ENCODE measurements around the gene COQ8A.

COQ8A gene

DNA sequence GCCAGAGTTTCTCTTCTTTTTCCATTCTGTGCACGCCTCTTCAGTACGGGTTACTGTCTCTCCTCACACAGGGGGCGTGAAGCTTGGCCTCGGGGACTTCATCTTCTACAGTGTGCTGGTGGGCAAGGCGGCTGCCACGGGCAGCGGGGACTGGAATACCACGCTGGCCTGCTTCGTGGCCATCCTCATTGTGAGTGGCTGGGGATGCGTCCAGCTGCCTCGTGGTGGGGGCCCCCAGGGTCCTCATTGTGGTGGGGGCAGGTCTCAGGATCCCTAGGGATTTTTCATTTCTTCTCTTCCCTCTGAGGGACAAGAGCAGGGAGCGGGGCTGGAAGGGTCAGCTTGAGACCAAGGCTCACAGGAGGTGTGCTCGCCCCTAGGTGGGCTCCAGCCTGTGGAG lies 46.2 kb upstream of the COQ8A start:
- intact Hi-C loops (cut with DNase I; ENCODE audit: low total_unique reads) = no loop called here
- TF ChIP-seq, protein P1, sequence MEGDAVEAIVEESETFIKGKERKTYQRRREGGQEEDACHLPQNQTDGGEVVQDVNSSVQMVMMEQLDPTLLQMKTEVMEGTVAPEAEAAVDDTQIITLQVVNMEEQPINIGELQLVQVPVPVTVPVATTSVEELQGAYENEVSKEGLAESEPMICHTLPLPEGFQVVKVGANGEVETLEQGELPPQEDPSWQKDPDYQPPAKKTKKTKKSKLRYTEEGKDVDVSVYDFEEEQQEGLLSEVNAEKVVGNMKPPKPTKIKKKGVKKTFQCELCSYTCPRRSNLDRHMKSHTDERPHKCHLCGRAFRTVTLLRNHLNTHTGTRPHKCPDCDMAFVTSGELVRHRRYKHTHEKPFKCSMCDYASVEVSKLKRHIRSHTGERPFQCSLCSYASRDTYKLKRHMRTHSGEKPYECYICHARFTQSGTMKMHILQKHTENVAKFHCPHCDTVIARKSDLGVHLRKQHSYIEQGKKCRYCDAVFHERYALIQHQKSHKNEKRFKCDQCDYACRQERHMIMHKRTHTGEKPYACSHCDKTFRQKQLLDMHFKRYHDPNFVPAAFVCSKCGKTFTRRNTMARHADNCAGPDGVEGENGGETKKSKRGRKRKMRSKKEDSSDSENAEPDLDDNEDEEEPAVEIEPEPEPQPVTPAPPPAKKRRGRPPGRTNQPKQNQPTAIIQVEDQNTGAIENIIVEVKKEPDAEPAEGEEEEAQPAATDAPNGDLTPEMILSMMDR (IDR thresholded peaks at IDR 0.05) = no peak
- H3K27me3 ChIP-seq = no peaks in the 10 kb centered on the region
- H3K36me3 ChIP-seq = peaks cover 59 to 100% (median 69%) of the 10 kb centered on the region in 3 donors
- H3K9me3 ChIP-seq = no peaks in the 10 kb centered on the region
- no peak overlapping the region for H3K4me3 ChIP-seq
- no peaks in the 10 kb centered on the region for H3K4me1 ChIP-seq
- DNase-seq = peak in 1 of 2 donors; percentile 39
- no peak overlapping the region for H3K27ac ChIP-seq

- Histone ChIP-seq H3K36me3 (peaks cover 60 to 100% (median 69%) of the 10 kb centered on the region in 3 donors), H3K27me3 (no peaks in the 10 kb centered on the region), H3K9me3 (no peaks in the 10 kb centered on the region), H3K27ac (no peak overlapping the region), H3K4me3 (no peak overlapping the region), H3K4me1 (no peaks in the 10 kb centered on the region)
- no peak for DNase-seq
- TF ChIP-seq, protein P1 (IDR thresholded peaks at IDR 0.05) = no peak
- intact Hi-C loops (cut with DNase I; ENCODE audit: low total_unique reads) = no loop called here
These were observed 45.3 kb upstream of the COQ8A start for GRCh38 chr1:226894826-226895225.

DNA sequence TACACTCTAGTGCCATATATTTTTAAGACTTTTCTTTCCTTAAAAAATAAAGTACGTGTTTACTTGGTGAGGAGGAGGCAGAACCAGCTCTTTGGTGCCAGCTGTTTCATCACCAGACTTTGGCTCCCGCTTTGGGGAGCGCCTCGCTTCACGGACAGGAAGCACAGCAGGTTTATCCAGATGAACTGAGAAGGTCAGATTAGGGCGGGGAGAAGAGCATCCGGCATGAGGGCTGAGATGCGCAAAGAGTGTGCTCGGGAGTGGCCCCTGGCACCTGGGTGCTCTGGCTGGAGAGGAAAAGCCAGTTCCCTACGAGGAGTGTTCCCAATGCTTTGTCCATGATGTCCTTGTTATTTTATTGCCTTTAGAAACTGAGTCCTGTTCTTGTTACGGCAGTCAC lies 44.5 kb upstream of the COQ8A start:
- H3K27me3 ChIP-seq = no peaks in the 10 kb centered on the region

GRCh38 chr1:226898246-226898645 lies 41.8 kb upstream of the COQ8A start:
- Histone ChIP-seq H3K27ac (no peak overlapping the region), H3K4me1 (no peaks in the 10 kb centered on the region), H3K27me3 (no peaks in the 10 kb centered on the region), H3K9me3 (no peaks in the 10 kb centered on the region), H3K36me3 (peaks cover 40 to 86% (median 61%) of the 10 kb centered on the region in 3 donors), H3K4me3 (no peak overlapping the region)
- TF ChIP-seq, protein P1 (IDR thresholded peaks at IDR 0.05) = no peak
- intact Hi-C loops (cut with DNase I; ENCODE audit: low total_unique reads) = no loop called here
- no peak for DNase-seq

More for the DNA sequence above, 44.5 kb upstream of the COQ8A start:
- DNase-seq = no peak
- TF ChIP-seq, protein P1 (IDR thresholded peaks at IDR 0.05) = no peak
- Histone ChIP-seq H3K36me3 (peaks cover 59 to 100% (median 67%) of the 10 kb centered on the region in 3 donors), H3K4me1 (no peaks in the 10 kb centered on the region), H3K27ac (no peak overlapping the region), H3K9me3 (no peaks in the 10 kb centered on the region), H3K4me3 (no peak overlapping the region)
- intact Hi-C loops (cut with DNase I; ENCODE audit: low total_unique reads) = no loop called here

DNA sequence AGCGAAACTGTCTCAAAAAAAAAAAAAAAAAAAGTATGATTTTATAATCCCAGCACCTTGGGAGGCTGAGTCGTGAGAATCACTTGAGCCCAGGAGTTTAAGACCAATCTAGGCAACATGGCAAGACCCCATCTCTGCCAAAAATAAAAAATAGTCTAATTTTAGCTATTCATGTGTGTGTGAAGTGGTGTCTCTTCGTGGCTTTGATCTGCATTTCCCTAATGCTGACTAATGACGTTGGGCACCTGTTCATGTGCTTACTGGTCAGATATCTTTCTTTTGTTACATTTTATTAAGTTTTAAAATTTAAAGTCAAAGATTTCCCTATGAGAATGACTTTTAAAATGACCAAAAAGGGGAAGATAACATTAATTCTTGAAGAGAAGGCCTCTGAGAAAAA lies 38.7 kb upstream of the COQ8A start:
- no peak overlapping the region for H3K27ac ChIP-seq
- no peaks in the 10 kb centered on the region for H3K9me3 ChIP-seq
- peaks cover 0 to 10% (median 2%) of the 10 kb centered on the region in 4 donors for H3K4me1 ChIP-seq
- no peak for DNase-seq
- TF ChIP-seq, protein P1 (IDR thresholded peaks at IDR 0.05) = no peak
- intact Hi-C loops (cut with DNase I; ENCODE audit: low total_unique reads) = loop anchor here (10.0 kb wide), 1 partner anchor 543 kb away; no protein-coding TSS in a partner anchor
- peaks cover 18 to 54% (median 35%) of the 10 kb centered on the region in 3 donors for H3K36me3 ChIP-seq
- H3K27me3 ChIP-seq = no peaks in the 10 kb centered on the region
- no peak overlapping the region for H3K4me3 ChIP-seq

DNA sequence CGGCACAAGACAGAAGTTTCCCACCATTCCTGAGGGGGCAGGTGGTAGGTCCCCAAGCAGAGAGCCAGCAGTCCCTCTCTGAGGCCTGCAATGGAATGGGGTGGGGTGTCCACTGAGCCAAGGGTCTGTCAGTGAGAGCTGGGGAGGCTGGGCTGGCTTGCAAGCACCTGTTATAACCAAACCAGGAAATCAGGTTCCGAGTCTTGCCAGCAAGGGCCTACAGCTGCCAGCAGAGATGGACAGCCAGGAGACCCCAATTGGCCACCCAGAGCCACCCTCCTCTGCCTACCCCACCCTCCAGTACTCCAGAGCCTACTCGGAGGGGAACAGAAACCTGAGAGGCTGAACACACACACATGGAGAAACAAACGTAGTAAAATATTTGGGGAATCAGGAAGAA lies 37.5 kb upstream of the COQ8A start:
- DNase-seq = peak in 1 of 2 donors; percentile 39
- Histone ChIP-seq H3K4me3 (no peak overlapping the region), H3K27me3 (no peaks in the 10 kb centered on the region), H3K36me3 (peaks cover 15 to 42% (median 30%) of the 10 kb centered on the region in 3 donors), H3K9me3 (no peaks in the 10 kb centered on the region), H3K4me1 (peaks cover 0 to 10% (median 2%) of the 10 kb centered on the region in 4 donors), H3K27ac (no peak overlapping the region)
- TF ChIP-seq, protein P1 (IDR thresholded peaks at IDR 0.05) = no peak
- intact Hi-C loops (cut with DNase I; ENCODE audit: low total_unique reads) = loop anchor here (10.0 kb wide), 1 partner anchor 542 kb away; no protein-coding TSS in a partner anchor
